Nephron (organoid): ENCODE results near the gene SNED1.

Experiments
- H3K27ac Mint-ChIP-seq, 3 experiments: 2 replicates each; pipeline ENCODE4 v1.8.0; 2020; ENCODE audit warnings: mixed read lengths in 3 of 3, mild to moderate bottlenecking in 2 of 3, moderate library complexity in 1 of 3
- H3K27me3 Mint-ChIP-seq: 2 replicates; pipeline ENCODE4 v1.8.0; 2021; ENCODE audit warnings: low read depth, mild to moderate bottlenecking, moderate library complexity, mixed read lengths
- H3K36me3 Mint-ChIP-seq: 2 replicates; pipeline ENCODE4 v1.8.0; 2020; ENCODE audit warnings: low read depth, mixed read lengths
- H3K4me1 Mint-ChIP-seq: 2 replicates; pipeline ENCODE4 v1.8.0; 2020; ENCODE audit warnings: mixed read lengths
- H3K4me3 Mint-ChIP-seq, 3 experiments: 2 replicates each; pipeline ENCODE4 v1.8.0; 2020; ENCODE audit warnings: mild to moderate bottlenecking in 3 of 3, mixed read lengths in 3 of 3, moderate library complexity in 2 of 3
- H3K9me3 Mint-ChIP-seq: 2 replicates; pipeline ENCODE4 v1.8.0; 2020; ENCODE audit warnings: mixed read lengths
- CTCF ChIP-seq, 3 experiments: fragments of 200-600 bp; sonication (generic); IDR thresholded peaks; one replicate each; pipeline ENCODE4 v1.5.0; 2021; ENCODE audit warnings: antibody characterized with exemption in 3 of 3; ENCODE audit not compliant: unreplicated experiment in 3 of 3

The SNED1 gene

GRCh38 chr2:241009601-241010530 lies 11.4 kb downstream of the SNED1 start:
- Mint-ChIP-seq H3K27me3 (peaks cover 6% of the 10 kb centered on the region), H3K4me3 (peak overlapping the region in 2 of 3 experiments; percentile 25 to 59), H3K27ac (peak overlapping the region; percentile 55 to 91 (median 77)), H3K36me3 (peaks cover 10% of the 10 kb centered on the region), H3K4me1 (peaks cover 4% of the 10 kb centered on the region), H3K9me3 (peaks cover 15% of the 10 kb centered on the region)
- TF ChIP-seq CTCF (IDR thresholded peaks at IDR 0.05; ENCODE audit: unreplicated experiment in 3 of 3), result no peak

GRCh38 chr2:241010531-241011295 lies 12.3 kb downstream of the SNED1 start:
- no peak for TF ChIP-seq CTCF (IDR thresholded peaks at IDR 0.05; ENCODE audit: unreplicated experiment in 3 of 3)
- Mint-ChIP-seq H3K4me1 (peaks cover 4% of the 10 kb centered on the region), H3K27ac (peak overlapping the region; percentile 55 to 91 (median 77)), H3K27me3 (peaks cover 6% of the 10 kb centered on the region), H3K4me3 (peak overlapping the region in 1 of 3 experiments; percentile 59), H3K9me3 (peaks cover 9% of the 10 kb centered on the region), H3K36me3 (peaks cover 13% of the 10 kb centered on the region)

GRCh38 chr2:241011296-241011600 lies 12.8 kb downstream of the SNED1 start:
- H3K9me3 Mint-ChIP-seq, result peaks cover 4% of the 10 kb centered on the region
- peaks cover 4% of the 10 kb centered on the region for H3K4me1 Mint-ChIP-seq
- H3K4me3 Mint-ChIP-seq, result no peak overlapping the region
- peaks cover 8% of the 10 kb centered on the region for H3K36me3 Mint-ChIP-seq
- H3K27ac Mint-ChIP-seq, result no peak overlapping the region
- H3K27me3 Mint-ChIP-seq, result peaks cover 6% of the 10 kb centered on the region
- no peak for TF ChIP-seq CTCF (IDR thresholded peaks at IDR 0.05; ENCODE audit: unreplicated experiment in 3 of 3)

- Mint-ChIP-seq H3K9me3 (no peaks in the 10 kb centered on the region), H3K4me1 (peaks cover 4% of the 10 kb centered on the region), H3K36me3 (peaks cover 8% of the 10 kb centered on the region), H3K4me3 (no peak overlapping the region), H3K27me3 (peaks cover 6% of the 10 kb centered on the region), H3K27ac (peak overlapping the region in 1 of 3 experiments; percentile 2)
- TF ChIP-seq CTCF (IDR thresholded peaks at IDR 0.05; ENCODE audit: unreplicated experiment in 3 of 3), result no peak
These were observed 13.5 kb downstream of the SNED1 start for GRCh38 chr2:241011751-241012510.

GRCh38 chr2:241014224-241014623 lies 15.8 kb downstream of the SNED1 start:
- Mint-ChIP-seq H3K36me3 (peaks cover 16% of the 10 kb centered on the region), H3K27me3 (no peaks in the 10 kb centered on the region), H3K27ac (no peak overlapping the region), H3K9me3 (peaks cover 3% of the 10 kb centered on the region), H3K4me1 (peaks cover 4% of the 10 kb centered on the region), H3K4me3 (no peak overlapping the region)
- no peak for TF ChIP-seq CTCF (IDR thresholded peaks at IDR 0.05; ENCODE audit: unreplicated experiment in 3 of 3)
